HG02938 (cell line): ENCODE measurements around the gene CARNS1.
"Not testable (repeated sequence)": the region's sequence is repeated elsewhere in the genome, so short reads cannot be mapped to it uniquely, and the experiment has no call there.

ENCODE experiments used
- ATAC-seq: cut with Tn5 transposase; IDR thresholded peaks from one replicate; pipeline ENCODE4 v1.9.1; 2021; ENCODE audit warnings: mild to moderate bottlenecking, moderate library complexity; ENCODE audit not compliant: unreplicated experiment

Gene CARNS1

DNA sequence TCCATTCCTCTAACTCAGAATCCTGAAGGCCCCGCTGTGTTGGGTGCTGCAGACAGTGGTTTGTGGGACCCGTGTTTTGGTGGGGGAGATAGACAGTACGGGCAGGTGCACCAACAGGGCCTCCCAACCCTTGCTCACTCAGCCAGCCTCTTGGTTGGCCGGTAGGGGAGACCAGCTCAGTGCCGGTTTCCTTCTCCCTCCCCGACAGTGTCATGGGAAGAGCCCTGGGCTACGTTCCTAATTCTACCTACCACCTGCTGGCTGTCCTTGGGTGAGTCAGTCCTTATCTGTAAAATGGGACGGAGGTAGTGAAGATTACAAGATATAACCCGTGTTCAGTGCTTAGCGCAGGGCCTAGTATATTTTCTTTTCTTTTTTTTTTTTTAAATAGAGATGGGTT lies 47.7 kb downstream of the CARNS1 start:
- ATAC-seq: no peak

DNA sequence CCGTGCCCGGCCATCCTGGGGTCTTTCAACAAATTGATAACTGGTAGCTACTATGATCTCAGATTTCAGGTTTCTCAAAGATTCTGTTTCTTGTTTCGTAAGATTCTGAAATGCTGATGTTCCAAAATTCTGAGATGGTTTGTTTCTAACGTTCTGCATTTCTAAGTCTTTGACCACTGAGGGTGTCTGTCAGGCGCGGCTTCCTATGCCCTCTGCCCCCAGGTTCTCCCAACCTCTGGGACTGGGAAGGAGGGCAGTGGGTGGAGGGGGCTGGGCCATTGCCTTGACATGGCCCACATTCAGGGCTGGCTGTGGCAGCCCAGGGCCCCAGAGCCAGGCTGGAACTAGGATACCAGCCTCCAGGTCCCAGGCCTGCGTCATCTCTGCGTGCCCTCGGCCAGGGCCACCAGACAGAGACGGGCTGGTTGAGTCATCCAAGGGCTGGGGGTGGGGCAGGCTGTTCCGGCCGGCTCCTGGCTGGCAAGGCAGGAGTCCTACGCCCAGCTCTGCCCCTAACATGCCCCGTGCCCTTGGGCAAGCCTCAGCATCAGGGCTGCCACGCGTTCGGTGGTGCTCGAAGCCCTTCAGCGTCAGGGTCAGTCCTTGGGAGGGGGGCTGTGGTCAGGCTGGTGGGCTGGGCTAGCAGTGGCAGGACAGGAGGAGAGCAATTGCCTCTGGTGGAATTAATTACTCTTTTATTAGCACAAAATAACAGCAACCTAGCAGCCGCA lies 48.4 kb downstream of the CARNS1 start:
- ATAC-seq: no peak

DNA sequence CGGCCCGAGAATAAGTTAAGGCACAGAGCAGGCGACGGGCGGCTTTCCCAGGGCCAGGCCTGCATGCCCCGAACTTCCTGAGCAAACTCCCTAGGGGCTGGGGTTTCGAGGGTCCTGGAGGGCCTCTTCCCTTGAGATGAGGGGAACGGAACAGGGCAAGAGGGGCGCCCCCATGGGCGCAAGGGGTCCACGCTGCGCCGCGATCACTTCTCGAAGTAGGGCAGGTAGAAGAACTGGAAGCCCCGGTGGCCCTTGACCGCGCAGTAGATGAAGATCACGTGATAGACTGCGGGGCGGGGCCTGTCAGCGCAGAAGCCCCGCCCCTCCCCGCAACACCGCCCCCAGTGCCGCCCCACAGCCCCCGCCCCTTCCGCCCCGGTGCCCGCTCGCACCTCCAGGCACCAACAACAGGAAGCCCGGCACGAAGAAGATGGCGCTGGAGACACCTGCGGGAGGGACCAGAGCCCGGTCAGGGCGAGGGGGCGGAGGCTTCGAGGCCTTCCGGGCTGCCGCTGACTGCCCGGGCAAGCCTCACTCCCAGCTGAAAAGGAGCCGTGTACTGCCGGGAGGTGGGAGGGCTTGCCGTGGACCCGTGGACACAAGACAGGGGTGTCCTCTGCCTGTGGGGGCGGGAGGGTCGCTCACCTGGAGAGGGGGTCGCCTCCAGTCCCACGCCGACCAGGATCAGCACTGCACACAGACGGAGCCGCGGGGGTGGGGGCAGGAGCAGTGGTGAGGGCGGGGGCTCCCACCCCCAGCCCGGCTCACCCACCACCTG lies 49.1 kb downstream of the CARNS1 start:
- ATAC-seq: peak; percentile 54

GRCh38 chr11:67465189-67465510 lies 49.7 kb downstream of the CARNS1 start:
- ATAC-seq: no peak

GRCh38 chr11:67465530-67465929 lies 50.1 kb downstream of the CARNS1 start:
- not testable (repeated sequence) for ATAC-seq

- ATAC-seq: no peak
Measured at GRCh38 chr11:67466367-67466766, 50.9 kb downstream of the CARNS1 start.

DNA sequence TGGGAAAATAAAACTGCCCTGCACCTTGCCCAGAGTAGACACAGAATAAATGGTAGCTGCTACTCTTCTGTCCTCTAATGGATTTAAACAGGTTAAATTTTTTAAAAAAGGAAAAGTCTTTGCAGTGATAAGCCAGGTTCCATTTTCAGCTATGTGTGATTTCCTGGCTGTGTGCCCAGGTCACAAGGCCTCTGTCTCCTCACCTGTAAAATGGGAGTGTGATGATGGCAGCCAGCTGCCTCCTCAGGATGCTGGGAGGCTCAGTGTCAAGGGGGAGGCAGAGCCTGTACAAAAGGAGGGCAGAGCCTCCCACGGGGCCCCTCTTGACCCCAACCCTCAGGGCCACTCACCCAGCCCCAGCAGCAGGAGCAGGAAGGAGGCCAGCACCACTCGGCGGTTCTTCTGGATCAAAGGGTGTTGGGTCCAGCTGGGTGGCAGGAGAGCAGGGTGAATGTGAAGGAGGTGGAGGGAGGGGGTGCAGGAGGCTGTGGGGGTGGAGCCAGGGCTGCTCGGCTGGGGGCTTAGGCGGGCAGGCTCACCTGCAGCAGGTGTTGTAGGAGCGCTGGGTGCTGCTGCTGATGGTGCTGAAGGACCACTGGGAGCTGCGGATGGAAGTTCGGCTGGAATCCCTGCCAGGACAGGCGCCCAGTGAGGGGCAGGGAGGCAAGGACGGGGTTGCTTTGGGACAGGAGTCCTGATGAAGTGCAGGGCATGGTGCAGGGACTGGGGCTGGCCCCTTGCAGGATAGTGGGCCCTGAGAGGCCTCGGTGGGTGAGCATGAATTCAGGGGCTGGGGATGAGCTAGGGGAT lies 51.7 kb downstream of the CARNS1 start:
- no peak for ATAC-seq

- no peak for ATAC-seq
Measured at GRCh38 chr11:67468056-67468455, 52.6 kb downstream of the CARNS1 start.

DNA sequence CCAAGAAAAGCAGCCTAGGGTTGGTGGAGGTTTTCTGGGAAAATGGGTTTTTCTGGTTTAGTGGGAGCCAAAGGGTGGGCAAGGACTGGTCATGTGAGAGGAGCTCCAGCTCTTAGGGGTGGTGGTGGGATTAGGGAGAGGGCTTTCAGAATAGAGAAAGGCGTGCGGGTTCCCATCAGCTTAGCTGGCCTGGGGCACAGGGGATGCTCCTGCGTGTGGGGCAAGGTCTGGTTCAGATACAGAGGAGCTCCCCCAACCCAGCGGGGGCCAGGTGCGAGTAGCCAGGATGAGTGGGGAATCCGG lies 52.9 kb downstream of the CARNS1 start:
- ATAC-seq: no peak

GRCh38 chr11:67468759-67469507 lies 53.5 kb downstream of the CARNS1 start, which contains the start of gene TMEM134:
Gene TMEM134, minus strand, starts transcription at chr11:67469251. Its CDS starts 59 bp downstream, at chr11:67469192.
- no peak for ATAC-seq

DNA sequence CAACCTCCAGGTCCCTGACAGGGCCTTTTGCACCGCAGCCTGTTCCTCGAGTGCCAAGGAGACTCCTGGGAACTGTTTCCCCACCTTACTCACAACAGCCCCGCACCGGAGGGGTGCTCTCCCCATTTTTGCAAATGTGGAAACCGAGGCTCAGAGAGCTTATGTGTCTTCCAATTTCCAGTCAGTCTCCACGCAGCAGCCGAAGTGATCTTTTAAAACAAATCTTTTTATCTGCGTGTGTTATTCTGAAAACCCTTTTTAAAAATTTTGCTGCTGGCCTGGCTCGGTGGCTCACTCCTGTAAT lies 54.0 kb downstream of the CARNS1 start:
- no peak for ATAC-seq

DNA sequence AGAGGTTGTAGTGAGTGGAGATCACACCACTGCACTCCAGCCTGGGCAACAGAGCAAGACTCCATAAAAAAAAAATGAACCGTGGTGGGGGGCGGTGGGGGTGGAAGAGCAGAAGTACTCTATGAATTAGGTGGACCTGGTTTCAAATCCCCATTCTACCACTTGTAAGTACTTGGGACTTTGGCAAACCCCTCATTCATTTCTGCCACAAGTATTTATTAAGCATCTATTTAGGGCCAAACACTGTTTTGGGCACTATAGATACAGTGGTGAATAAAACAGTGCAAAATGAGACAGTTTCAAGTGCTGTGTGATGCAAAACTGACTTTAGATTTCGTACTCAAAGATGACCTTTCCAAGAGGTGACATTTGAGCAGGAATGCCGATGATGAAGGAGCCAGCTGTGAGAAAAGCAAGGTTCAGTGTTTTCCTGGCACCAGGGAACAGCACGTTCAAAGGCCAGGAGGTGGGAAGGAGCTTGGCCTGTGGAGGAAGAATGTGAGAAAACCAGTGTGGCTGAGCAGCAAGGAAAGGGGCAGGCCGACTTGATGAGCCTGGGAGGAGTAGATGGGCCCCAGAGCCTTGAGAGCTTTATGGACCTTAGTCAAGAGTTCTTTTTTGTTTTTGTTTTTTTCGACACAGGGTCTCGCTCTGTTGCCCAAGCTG lies 55.0 kb downstream of the CARNS1 start:
- ATAC-seq: no peak

GRCh38 chr11:67472882-67473281 lies 57.4 kb downstream of the CARNS1 start:
- no peak for ATAC-seq
